Nephron (organoid): ENCODE data around the gene ADGRL1.
A peak's percentile ranks its signal among the peaks of the same experiment; 100 is the strongest.
"Not testable (repeated sequence)": the region's sequence is repeated elsewhere in the genome, so short reads cannot be mapped to it uniquely, and the experiment has no call there.

Source experiments
- H3K27ac Mint-ChIP-seq, 3 experiments: 2 replicates each; pipeline ENCODE4 v1.8.0; 2020; ENCODE audit warnings: mixed read lengths in 3 of 3, mild to moderate bottlenecking in 2 of 3, moderate library complexity in 1 of 3
- H3K27me3 Mint-ChIP-seq: 2 replicates; pipeline ENCODE4 v1.8.0; 2021; ENCODE audit warnings: low read depth, mild to moderate bottlenecking, moderate library complexity, mixed read lengths
- H3K36me3 Mint-ChIP-seq: 2 replicates; pipeline ENCODE4 v1.8.0; 2020; ENCODE audit warnings: low read depth, mixed read lengths
- H3K4me1 Mint-ChIP-seq: 2 replicates; pipeline ENCODE4 v1.8.0; 2020; ENCODE audit warnings: mixed read lengths
- H3K4me3 Mint-ChIP-seq, 3 experiments: 2 replicates each; pipeline ENCODE4 v1.8.0; 2020; ENCODE audit warnings: mild to moderate bottlenecking in 3 of 3, mixed read lengths in 3 of 3, moderate library complexity in 2 of 3
- H3K9me3 Mint-ChIP-seq: 2 replicates; pipeline ENCODE4 v1.8.0; 2020; ENCODE audit warnings: mixed read lengths
- TF ChIP-seq, protein P1 (sequence below), 3 experiments: fragments of 200-600 bp; sonication (generic); IDR thresholded peaks; one replicate each; pipeline ENCODE4 v1.5.0; 2021; ENCODE audit warnings: antibody characterized with exemption in 3 of 3; ENCODE audit not compliant: unreplicated experiment in 3 of 3

ADGRL1 gene

DNA sequence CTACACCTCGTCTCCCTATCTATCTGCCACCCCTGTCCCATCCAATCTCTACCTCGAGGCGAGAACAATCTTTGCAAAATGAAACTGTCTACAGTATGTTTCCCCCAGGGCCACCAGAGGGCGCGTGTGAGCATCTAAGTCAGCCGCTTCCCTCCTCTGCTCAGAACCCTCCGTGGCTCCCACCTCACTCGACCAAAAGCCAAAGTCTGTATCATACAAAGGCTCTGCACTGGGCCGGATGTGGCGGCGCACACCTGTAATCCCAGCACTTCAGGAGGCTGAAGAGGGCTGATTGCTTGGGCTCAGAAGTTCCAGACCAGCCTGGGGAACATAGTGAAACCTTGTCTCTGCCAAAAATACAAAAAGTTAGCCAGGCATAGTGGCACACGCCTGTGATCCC, 9.9 kb downstream of the ADGRL1 start:
- not testable (repeated sequence) for H3K36me3 Mint-ChIP-seq, H3K4me3 Mint-ChIP-seq, H3K27me3 Mint-ChIP-seq, H3K9me3 Mint-ChIP-seq
- Mint-ChIP-seq H3K27ac (peak overlapping the region in 2 of 3 experiments; percentile 3 to 8), H3K4me1 (peaks cover 16% of the 10 kb centered on the region)
- TF ChIP-seq, protein P1, sequence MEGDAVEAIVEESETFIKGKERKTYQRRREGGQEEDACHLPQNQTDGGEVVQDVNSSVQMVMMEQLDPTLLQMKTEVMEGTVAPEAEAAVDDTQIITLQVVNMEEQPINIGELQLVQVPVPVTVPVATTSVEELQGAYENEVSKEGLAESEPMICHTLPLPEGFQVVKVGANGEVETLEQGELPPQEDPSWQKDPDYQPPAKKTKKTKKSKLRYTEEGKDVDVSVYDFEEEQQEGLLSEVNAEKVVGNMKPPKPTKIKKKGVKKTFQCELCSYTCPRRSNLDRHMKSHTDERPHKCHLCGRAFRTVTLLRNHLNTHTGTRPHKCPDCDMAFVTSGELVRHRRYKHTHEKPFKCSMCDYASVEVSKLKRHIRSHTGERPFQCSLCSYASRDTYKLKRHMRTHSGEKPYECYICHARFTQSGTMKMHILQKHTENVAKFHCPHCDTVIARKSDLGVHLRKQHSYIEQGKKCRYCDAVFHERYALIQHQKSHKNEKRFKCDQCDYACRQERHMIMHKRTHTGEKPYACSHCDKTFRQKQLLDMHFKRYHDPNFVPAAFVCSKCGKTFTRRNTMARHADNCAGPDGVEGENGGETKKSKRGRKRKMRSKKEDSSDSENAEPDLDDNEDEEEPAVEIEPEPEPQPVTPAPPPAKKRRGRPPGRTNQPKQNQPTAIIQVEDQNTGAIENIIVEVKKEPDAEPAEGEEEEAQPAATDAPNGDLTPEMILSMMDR (IDR thresholded peaks at IDR 0.05; ENCODE audit: unreplicated experiment in 3 of 3) = peak; percentile 45 to 58 (median 57)

DNA sequence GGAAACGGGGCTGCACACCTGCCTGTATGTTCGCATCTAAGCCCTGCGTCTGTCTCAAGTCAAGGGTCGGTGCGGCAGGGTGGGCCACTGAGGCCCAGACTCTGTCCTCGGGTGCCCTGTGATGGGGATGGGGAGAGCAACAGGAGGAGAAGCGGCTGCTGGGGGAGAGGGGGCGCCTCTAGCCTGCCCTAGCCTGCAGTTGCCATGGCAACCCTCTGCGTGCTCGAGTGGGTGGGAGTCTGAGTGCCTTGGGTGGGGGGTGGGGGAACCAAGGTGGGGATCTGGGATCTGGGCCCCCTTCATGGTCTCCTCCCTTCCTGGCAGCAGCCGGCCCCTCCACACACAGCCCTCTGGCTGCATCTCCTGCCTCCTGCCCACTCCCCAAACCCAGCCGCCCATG, 10.8 kb downstream of the ADGRL1 start:
- not testable (repeated sequence) for H3K36me3 Mint-ChIP-seq, H3K4me3 Mint-ChIP-seq, H3K4me1 Mint-ChIP-seq, H3K27ac Mint-ChIP-seq, H3K9me3 Mint-ChIP-seq, H3K27me3 Mint-ChIP-seq

DNA sequence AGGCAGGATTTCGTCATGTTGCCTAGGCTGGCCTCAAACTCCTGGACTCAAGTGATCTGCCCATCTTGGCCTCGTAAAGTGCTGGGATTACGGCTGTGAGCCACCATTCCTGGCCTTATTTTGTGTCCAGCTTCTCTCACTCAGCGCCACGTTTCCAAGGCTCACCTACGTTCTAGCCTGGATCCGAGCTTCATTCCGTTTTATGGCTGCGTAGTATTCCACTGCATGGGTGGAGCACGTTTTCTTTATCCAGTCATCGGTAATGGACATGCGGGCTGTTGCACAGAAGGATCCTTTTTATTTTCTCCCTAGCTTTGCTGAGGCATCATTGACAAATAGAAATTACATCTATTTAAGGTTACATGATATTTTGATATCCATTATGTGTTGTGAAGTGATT, 16.6 kb downstream of the ADGRL1 start:
- Mint-ChIP-seq H3K27ac (no peak overlapping the region), H3K4me3 (no peak overlapping the region), H3K36me3 (peaks cover 13% of the 10 kb centered on the region), H3K9me3 (no peaks in the 10 kb centered on the region), H3K27me3 (no peaks in the 10 kb centered on the region), H3K4me1 (peaks cover 12% of the 10 kb centered on the region)
- TF ChIP-seq, protein P1 (IDR thresholded peaks at IDR 0.05; ENCODE audit: unreplicated experiment in 3 of 3) = no peak

DNA sequence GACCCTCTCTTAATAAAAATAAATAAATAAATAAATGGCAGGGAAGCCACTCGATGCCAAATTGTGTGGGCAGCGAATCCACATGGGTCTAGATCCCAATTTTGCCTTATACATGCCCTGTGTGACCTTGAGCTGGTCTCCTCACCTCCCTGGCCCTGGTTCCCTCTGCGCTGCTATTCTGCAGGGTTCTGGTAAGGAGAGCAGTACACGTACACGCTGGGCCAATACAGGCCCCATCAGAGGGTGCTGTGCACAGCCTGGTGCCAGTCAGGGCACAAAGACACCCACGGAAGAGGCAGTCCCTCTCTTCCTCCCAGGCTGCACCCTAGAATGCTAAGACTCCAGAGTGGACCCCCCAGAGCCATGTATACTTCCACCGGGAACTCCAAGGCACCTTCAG, 17.9 kb downstream of the ADGRL1 start:
- peaks cover 13% of the 10 kb centered on the region for H3K36me3 Mint-ChIP-seq
- H3K27ac Mint-ChIP-seq = not testable (repeated sequence)

DNA sequence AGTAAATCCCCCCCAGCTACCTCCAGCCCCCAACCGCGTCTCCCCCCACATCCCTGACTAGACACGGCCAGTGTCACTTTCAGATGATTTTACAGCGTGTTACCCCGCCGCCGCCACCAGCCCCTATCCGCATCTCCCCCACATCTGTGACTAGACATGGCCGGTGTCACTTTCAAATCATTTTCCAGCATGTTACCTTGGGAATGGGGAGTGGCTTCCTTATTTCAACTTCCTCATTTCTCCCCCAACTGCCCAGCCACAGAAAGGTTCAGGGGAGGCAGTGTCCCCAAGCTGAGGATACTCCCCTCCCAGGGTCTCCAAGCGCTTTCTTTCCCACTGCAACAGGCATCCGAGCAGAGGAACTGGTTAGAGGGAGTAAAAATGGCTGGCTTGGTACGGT, 18.4 kb downstream of the ADGRL1 start:
- Mint-ChIP-seq H3K4me1 (peaks cover 17% of the 10 kb centered on the region), H3K4me3 (no peak overlapping the region), H3K36me3 (peaks cover 13% of the 10 kb centered on the region), H3K27me3 (no peaks in the 10 kb centered on the region), H3K9me3 (no peaks in the 10 kb centered on the region), H3K27ac (peak overlapping the region in 1 of 3 experiments; percentile 50)
- TF ChIP-seq, protein P1 (IDR thresholded peaks at IDR 0.05; ENCODE audit: unreplicated experiment in 3 of 3) = no peak

More for the DNA sequence above, 17.9 kb downstream of the ADGRL1 start:
- H3K4me1 Mint-ChIP-seq = peaks cover 13% of the 10 kb centered on the region
- H3K27me3 Mint-ChIP-seq, H3K9me3 Mint-ChIP-seq, H3K4me3 Mint-ChIP-seq: not testable (repeated sequence)

DNA sequence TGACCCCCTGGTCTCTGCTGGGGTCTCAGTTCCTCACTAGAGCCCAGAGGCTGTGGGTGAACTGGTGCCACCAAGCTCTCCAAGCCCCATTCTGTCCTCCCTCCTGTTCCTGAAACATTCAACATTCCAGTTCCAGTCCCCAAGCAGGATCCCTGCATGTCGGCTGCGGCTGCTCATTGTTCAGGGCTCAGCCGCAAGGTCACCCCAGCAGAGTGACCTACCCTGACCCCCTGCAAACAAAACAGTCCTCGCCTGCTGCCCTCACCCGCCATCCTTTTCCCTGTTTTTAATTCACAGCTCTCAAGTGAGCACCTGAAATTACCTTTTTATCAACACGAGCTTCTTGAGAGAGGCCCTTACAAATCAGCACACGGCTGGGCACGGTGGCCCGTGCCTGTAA, 19.3 kb downstream of the ADGRL1 start:
- H3K27ac Mint-ChIP-seq, H3K4me3 Mint-ChIP-seq, H3K27me3 Mint-ChIP-seq, H3K9me3 Mint-ChIP-seq: not testable (repeated sequence)
- H3K4me1 Mint-ChIP-seq = peaks cover 17% of the 10 kb centered on the region
- H3K36me3 Mint-ChIP-seq = peaks cover 13% of the 10 kb centered on the region

DNA sequence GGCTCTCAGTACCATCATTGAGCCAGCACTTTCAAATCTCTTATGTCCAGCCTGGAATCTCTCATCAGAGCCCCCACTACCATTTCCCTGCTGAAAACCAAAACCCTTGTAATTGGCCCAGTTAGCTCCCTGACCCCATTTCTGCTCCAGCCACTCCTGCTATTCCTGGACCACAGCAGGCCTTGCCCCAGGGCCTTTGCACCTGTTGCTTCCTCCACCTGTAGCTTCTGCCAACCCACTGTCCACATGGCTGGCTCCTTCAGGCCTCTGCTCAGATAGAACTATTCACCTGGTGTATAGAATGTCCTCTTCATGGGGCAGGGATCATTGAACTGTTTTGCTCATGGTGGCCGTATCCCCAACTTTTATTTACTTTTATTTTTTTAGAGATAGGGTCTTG, 20.3 kb downstream of the ADGRL1 start:
- not testable (repeated sequence) for H3K27me3 Mint-ChIP-seq, H3K27ac Mint-ChIP-seq, H3K4me3 Mint-ChIP-seq, H3K9me3 Mint-ChIP-seq
- H3K4me1 Mint-ChIP-seq = peaks cover 17% of the 10 kb centered on the region
- peaks cover 13% of the 10 kb centered on the region for H3K36me3 Mint-ChIP-seq

DNA sequence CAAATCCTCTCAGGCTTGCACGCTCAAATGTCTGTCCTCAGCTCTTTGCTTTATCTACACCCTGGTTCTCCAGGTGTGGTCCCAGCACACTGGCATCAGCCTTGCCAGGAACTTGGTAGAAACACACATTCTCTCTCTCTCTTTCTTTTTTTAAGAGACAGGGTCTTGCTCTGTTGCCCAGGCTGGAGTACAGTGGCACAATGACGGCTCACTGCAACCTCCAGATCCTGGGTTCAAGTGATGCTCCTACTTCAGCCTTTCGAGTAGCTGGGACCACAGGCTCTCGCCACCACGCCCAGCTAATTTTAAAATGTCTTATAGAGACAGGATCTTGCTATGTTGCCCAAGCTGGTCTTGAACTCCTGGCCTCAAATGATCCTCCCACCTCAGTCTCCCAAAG, 20.8 kb downstream of the ADGRL1 start:
- Mint-ChIP-seq H3K4me3 (no peak overlapping the region), H3K4me1 (peaks cover 17% of the 10 kb centered on the region), H3K27ac (peak overlapping the region in 1 of 3 experiments; percentile 60), H3K36me3 (peaks cover 8% of the 10 kb centered on the region), H3K9me3 (no peaks in the 10 kb centered on the region), H3K27me3 (no peaks in the 10 kb centered on the region)
- TF ChIP-seq, protein P1 (IDR thresholded peaks at IDR 0.05; ENCODE audit: unreplicated experiment in 3 of 3) = no peak
